HepG2 (cell line): ENCODE data around the gene SPAG8. TPM values are rescaled to one million over a fixed set of nuclear protein-coding genes. Genes with fewer than 3 reads are reported as not detected.

ENCODE experiments used
- ETV5 ChIP-seq: IDR thresholded peaks from 2 replicates; pipeline ENCODE4 v1.6.1; 2018; ENCODE audit warnings: missing biosample characterization, missing genetic modification reagents, inconsistent platforms, borderline replicate concordance
- FOXO1 ChIP-seq: sonication (generic); formaldehyde crosslinking; IDR thresholded peaks from 2 replicates; pipeline ENCODE4 v1.4.0; 2020; ENCODE audit warnings: missing genetic modification reagents
- HDAC1 ChIP-seq: sonication (generic); formaldehyde crosslinking; IDR thresholded peaks from 2 replicates; pipeline ENCODE4 v1.5.1; 2020; ENCODE audit warnings: mild to moderate bottlenecking, missing genetic modification reagents
- MED8 ChIP-seq: sonication (generic); formaldehyde crosslinking; IDR thresholded peaks from 2 replicates; pipeline ENCODE4 v1.8.1; 2023; ENCODE audit warnings: mild to moderate bottlenecking, missing genetic modification reagents; ENCODE audit not compliant: insufficient replicate concordance
- PLRG1 ChIP-seq: fragments of 450-650 bp; conservative IDR thresholded peaks from 2 replicates; pipeline ENCODE4 v1.6.1; 2016
- SMAD1 ChIP-seq: sonication (generic); formaldehyde crosslinking; IDR thresholded peaks from 2 replicates; pipeline ENCODE4 v1.4.0; 2020; ENCODE audit warnings: missing genetic modification reagents, low read depth, mild to moderate bottlenecking, borderline replicate concordance
- polyA plus RNA-seq, 8 experiments: library from polyadenylated mRNA; depleted of rRNA in 3 of 8; stranded (reverse) in 7 of 8; unstranded in 1 of 8; fragments of >200 nt; fragmentation: Illumina TruSeq in 4 of 8; extraction: Trizol in 4 of 8; gene quantifications; 2 replicates each; pipeline versions ENCODE4 v1.2.1 to v1.2.3, GENCODE V29; 2011 to 2016; ENCODE audit warnings: low read depth in 4 of 8, missing spikeins in 1 of 8, mixed read lengths in 1 of 8; ENCODE audit not compliant: insufficient read depth in 1 of 8
- total RNA-seq, 5 experiments: library from RNA; depleted of rRNA; stranded (reverse); fragments of >200 nt; fragmentation: Illumina TruSeq; extraction: Trizol; gene quantifications; 2 replicates each; pipeline ENCODE4 v1.2.3, GENCODE V29; 2016; ENCODE audit warnings: low read depth in 1 of 5
- TF ChIP-seq, protein P1 (sequence below): sonication (generic); formaldehyde crosslinking; IDR thresholded peaks from 2 replicates; pipeline ENCODE4 v1.5.1; 2020; ENCODE audit warnings: missing genetic modification reagents, mild to moderate bottlenecking, borderline replicate concordance
- TF ChIP-seq, protein P2 (sequence below): sonication (generic); formaldehyde crosslinking; IDR thresholded peaks from 2 replicates; pipeline ENCODE4 v1.5.0; 2020; ENCODE audit warnings: mild to moderate bottlenecking, missing genetic modification reagents, borderline replicate concordance
- TF ChIP-seq, protein P3 (sequence below): sonication (generic); formaldehyde crosslinking; IDR thresholded peaks from 2 replicates; pipeline ENCODE4 v1.4.0; 2020; ENCODE audit warnings: missing genetic modification reagents

The SPAG8 gene
- total and polyA plus RNA-seq, 2 of the 13 experiments (the other 11 are each of a cell fraction or from before 2014, with no cell fraction given), result 0.18 to 0.27 TPM

DNA sequence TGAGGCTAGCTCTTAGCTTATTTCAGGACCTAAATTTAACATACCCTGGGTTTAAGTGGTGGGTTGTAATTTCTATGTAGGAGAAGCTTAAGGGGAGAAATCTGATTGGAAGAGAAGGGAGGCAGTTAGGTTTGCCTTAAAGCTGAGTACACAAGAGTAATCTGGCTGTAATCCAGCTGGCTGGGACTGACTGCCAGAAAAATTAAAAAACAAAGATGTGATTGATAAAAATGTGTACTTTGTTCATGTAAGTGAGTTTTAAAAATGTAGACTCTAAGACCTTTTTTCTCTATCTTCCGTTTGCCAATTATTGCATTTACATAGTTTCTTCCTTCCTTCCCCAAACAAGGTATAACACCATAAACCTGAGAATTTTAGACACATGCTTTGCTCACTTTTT, 40.5 kb downstream of the SPAG8 start (continued):
- TF ChIP-seq, protein P1, sequence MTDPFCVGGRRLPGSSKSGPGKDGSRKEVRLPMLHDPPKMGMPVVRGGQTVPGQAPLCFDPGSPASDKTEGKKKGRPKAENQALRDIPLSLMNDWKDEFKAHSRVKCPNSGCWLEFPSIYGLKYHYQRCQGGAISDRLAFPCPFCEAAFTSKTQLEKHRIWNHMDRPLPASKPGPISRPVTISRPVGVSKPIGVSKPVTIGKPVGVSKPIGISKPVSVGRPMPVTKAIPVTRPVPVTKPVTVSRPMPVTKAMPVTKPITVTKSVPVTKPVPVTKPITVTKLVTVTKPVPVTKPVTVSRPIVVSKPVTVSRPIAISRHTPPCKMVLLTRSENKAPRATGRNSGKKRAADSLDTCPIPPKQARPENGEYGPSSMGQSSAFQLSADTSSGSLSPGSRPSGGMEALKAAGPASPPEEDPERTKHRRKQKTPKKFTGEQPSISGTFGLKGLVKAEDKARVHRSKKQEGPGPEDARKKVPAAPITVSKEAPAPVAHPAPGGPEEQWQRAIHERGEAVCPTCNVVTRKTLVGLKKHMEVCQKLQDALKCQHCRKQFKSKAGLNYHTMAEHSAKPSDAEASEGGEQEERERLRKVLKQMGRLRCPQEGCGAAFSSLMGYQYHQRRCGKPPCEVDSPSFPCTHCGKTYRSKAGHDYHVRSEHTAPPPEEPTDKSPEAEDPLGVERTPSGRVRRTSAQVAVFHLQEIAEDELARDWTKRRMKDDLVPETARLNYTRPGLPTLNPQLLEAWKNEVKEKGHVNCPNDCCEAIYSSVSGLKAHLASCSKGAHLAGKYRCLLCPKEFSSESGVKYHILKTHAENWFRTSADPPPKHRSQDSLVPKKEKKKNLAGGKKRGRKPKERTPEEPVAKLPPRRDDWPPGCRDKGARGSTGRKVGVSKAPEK (CRISPR knock-in tag), result no peak
- no peak for TF ChIP-seq SMAD1 (CRISPR knock-in tag)
- TF ChIP-seq MED8, result no peak
- no peak for TF ChIP-seq PLRG1
- no peak for TF ChIP-seq ETV5 (CRISPR knock-in tag)
- TF ChIP-seq, protein P2, sequence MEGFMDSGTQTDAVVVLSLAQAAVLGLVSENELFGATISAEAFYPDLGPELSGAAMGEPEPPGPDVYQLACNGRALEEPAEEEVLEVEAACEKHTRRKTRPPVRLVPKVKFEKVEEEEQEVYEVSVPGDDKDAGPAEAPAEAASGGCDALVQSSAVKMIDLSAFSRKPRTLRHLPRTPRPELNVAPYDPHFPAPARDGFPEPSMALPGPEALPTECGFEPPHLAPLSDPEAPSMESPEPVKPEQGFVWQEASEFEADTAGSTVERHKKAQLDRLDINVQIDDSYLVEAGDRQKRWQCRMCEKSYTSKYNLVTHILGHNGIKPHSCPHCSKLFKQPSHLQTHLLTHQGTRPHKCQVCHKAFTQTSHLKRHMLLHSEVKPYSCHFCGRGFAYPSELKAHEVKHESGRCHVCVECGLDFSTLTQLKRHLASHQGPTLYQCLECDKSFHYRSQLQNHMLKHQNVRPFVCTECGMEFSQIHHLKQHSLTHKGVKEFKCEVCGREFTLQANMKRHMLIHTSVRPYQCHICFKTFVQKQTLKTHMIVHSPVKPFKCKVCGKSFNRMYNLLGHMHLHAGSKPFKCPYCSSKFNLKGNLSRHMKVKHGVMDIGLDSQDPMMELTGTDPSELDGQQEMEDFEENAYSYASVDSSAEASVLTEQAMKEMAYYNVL (CRISPR knock-in tag), result no peak
- no peak for TF ChIP-seq FOXO1 (CRISPR knock-in tag)
- no peak for TF ChIP-seq HDAC1 (CRISPR knock-in tag)
- TF ChIP-seq, protein P3, sequence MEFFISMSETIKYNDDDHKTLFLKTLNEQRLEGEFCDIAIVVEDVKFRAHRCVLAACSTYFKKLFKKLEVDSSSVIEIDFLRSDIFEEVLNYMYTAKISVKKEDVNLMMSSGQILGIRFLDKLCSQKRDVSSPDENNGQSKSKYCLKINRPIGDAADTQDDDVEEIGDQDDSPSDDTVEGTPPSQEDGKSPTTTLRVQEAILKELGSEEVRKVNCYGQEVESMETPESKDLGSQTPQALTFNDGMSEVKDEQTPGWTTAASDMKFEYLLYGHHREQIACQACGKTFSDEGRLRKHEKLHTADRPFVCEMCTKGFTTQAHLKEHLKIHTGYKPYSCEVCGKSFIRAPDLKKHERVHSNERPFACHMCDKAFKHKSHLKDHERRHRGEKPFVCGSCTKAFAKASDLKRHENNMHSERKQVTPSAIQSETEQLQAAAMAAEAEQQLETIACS (CRISPR knock-in tag), result no peak
- TF ChIP-seq, all 625 proteins: peak for 4
